PC-9 (cell line): ENCODE data around the gene PTPN22. TPM values are rescaled to one million over a fixed set of nuclear protein-coding genes. Genes with fewer than 3 reads are reported as not detected.
A peak's percentile ranks its signal among the peaks of the same experiment; 100 is the strongest.

ENCODE experiments used
- BruUV-seq: library from RNA; stranded (reverse); fragments of 400-500 nt; replicated peaks from 2 replicates; lab custom pipeline; 2021; lab: Mats Ljungman, UMichigan
- CTCF ChIA-PET: fragments of 300-600 bp; sonication (Branson Sonifier 250); formaldehyde crosslinking; loops from one replicate; lab custom pipeline; 2022; ENCODE audit warnings: antibody characterized with exemption; lab: Charles Lee
- POLR2A ChIA-PET: fragments of 300-600 bp; sonication (Branson Sonifier 250); formaldehyde crosslinking; loops from one replicate; lab custom pipeline; 2022; ENCODE audit warnings: antibody characterized with exemption; ENCODE audit not compliant: unreplicated experiment; lab: Charles Lee
- DNase-seq, 2 experiments: peaks; one replicate each; pipeline versions ENCODE4 v3.0.0 to v3.0.0-alpha.2; 2015 to 2022; ENCODE audit warnings: mixed read lengths in 1 of 2
- H2AFZ ChIP-seq: fragments of 200-600 bp; sonication (generic); 2 replicates; pipeline ENCODE4 v1.8.1; 2017; ENCODE audit warnings: antibody characterized with exemption
- H3F3A ChIP-seq: fragments of 200-600 bp; sonication (generic); 2 replicates; pipeline ENCODE4 v1.8.1; 2017; ENCODE audit warnings: antibody characterized with exemption, mild to moderate bottlenecking, low read depth; ENCODE audit not compliant: insufficient read depth
- H3K27ac ChIP-seq: fragments of 200-600 bp; sonication (generic); 2 replicates; pipeline ENCODE4 v1.6.1; 2016; ENCODE audit warnings: mixed run types
- H3K27me3 ChIP-seq: fragments of 200-600 bp; sonication (generic); 2 replicates; pipeline ENCODE4 v1.6.1; 2016; ENCODE audit warnings: low read depth, mixed run types; ENCODE audit not compliant: insufficient read depth
- H3K36me3 ChIP-seq: fragments of 200-600 bp; sonication (generic); 2 replicates; pipeline ENCODE4 v1.6.1; 2016; ENCODE audit warnings: low read depth, mixed run types
- H3K4me1 ChIP-seq: fragments of 200-600 bp; sonication (generic); replicated peaks from 2 replicates; pipeline ENCODE4 v1.6.1; 2016; ENCODE audit warnings: mixed run types; ENCODE audit not compliant: insufficient read depth
- H3K4me2 ChIP-seq: fragments of 200-600 bp; sonication (generic); 2 replicates; pipeline ENCODE4 v1.6.1; 2017; ENCODE audit warnings: mixed run types
- H3K4me3 ChIP-seq: fragments of 200-600 bp; sonication (generic); 2 replicates; pipeline ENCODE4 v1.6.1; 2016; ENCODE audit warnings: mixed run types
- H3K79me2 ChIP-seq: fragments of 200-600 bp; sonication (generic); 2 replicates; pipeline ENCODE4 v1.6.1; 2017; ENCODE audit warnings: low read depth, mixed run types
- H3K9me2 ChIP-seq: fragments of 200-600 bp; sonication (generic); 2 replicates; pipeline ENCODE4 v1.8.1; 2017; ENCODE audit warnings: mild to moderate bottlenecking; ENCODE audit not compliant: insufficient read depth
- H3K9me3 ChIP-seq: fragments of 200-600 bp; sonication (generic); 2 replicates; pipeline ENCODE4 v1.8.1; 2016; ENCODE audit warnings: low read depth; ENCODE audit not compliant: insufficient read depth
- H4K20me1 ChIP-seq: fragments of 200-600 bp; sonication (generic); 2 replicates; pipeline ENCODE4 v1.8.1; 2017; ENCODE audit not compliant: insufficient read depth
- EZH2 ChIP-seq: fragments of 200-600 bp; sonication (generic); IDR thresholded peaks from 2 replicates; pipeline ENCODE4 v1.8.0; 2017; ENCODE audit warnings: antibody characterized with exemption, low read depth
- intact Hi-C: fragments of 100-400 bp; cut with micrococcal nuclease; formaldehyde crosslinking; loops from one replicate; pipeline ENCODE4 v1.10.0; 2022; ENCODE audit not compliant: unreplicated experiment
- total RNA-seq: library from RNA; stranded (reverse); gene quantifications from 2 replicates; pipeline ENCODE4 v1.2.3, GENCODE V29; 2021
- TF ChIP-seq, protein P1 (sequence below): fragments of 200-600 bp; sonication (generic); conservative IDR thresholded peaks from 2 replicates; pipeline ENCODE4 v1.6.1; 2017; ENCODE audit warnings: mixed run types, antibody characterized with exemption, mild to moderate bottlenecking, moderate library complexity

The PTPN22 gene
- total RNA-seq, 1 experiment from 2014 or later, result 0.11 TPM

DNA sequence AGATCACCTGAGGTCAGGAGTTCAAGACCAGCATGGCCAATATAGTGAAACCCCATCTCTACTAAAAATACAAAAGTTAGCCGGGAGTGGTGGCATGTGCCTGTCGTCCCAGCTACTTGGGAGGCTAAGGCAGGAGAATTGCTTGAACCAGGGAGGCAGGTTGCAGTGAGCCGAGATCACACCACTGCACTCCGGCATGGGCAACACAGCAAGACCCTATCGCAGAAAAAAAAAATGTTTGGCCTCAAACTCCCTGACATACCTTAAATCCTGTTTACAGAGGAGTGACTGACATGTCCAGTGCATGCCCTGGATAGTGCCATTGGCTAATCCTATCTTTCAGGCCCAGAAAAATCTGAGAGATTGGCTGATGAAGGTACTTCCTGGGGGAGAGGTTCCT, 45.5 kb upstream of the PTPN22 start:
- H3K4me2 ChIP-seq, result no peak overlapping the region
- H3K4me3 ChIP-seq, result no peak overlapping the region
- no peaks in the 10 kb centered on the region for H3K9me2 ChIP-seq
- H3K79me2 ChIP-seq, result no peaks in the 10 kb centered on the region
- BruUV-seq, result no TSS peak
- H2AFZ ChIP-seq, result no peak overlapping the region
- POLR2A ChIA-PET, result no interaction called here
- no peak for TF ChIP-seq EZH2
- TF ChIP-seq, protein P1, sequence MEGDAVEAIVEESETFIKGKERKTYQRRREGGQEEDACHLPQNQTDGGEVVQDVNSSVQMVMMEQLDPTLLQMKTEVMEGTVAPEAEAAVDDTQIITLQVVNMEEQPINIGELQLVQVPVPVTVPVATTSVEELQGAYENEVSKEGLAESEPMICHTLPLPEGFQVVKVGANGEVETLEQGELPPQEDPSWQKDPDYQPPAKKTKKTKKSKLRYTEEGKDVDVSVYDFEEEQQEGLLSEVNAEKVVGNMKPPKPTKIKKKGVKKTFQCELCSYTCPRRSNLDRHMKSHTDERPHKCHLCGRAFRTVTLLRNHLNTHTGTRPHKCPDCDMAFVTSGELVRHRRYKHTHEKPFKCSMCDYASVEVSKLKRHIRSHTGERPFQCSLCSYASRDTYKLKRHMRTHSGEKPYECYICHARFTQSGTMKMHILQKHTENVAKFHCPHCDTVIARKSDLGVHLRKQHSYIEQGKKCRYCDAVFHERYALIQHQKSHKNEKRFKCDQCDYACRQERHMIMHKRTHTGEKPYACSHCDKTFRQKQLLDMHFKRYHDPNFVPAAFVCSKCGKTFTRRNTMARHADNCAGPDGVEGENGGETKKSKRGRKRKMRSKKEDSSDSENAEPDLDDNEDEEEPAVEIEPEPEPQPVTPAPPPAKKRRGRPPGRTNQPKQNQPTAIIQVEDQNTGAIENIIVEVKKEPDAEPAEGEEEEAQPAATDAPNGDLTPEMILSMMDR, result no peak
- H3K36me3 ChIP-seq, result no peaks in the 10 kb centered on the region
- peak in 1 of 2 experiments; percentile 28 for DNase-seq
- peaks cover 10% of the 10 kb centered on the region; the same call in 1 of the 2 replicates for H3F3A ChIP-seq
- no peak overlapping the region for H3K27ac ChIP-seq
- H3K9me3 ChIP-seq, result no peaks in the 10 kb centered on the region
- CTCF ChIA-PET, result no interaction called here
- H3K4me1 ChIP-seq, result no peaks in the 10 kb centered on the region; the same call in 1 of the 2 replicates
- no peaks in the 10 kb centered on the region for H3K27me3 ChIP-seq
- H4K20me1 ChIP-seq, result no peaks in the 10 kb centered on the region
- intact Hi-C loops, result no loop called here

- Histone ChIP-seq H3K27ac (no peak overlapping the region), H3K79me2 (no peaks in the 10 kb centered on the region), H3F3A (peaks cover 10% of the 10 kb centered on the region; the same call in 1 of the 2 replicates), H3K27me3 (no peaks in the 10 kb centered on the region), H3K9me2 (no peaks in the 10 kb centered on the region), H3K9me3 (no peaks in the 10 kb centered on the region), H3K4me2 (no peak overlapping the region), H4K20me1 (no peaks in the 10 kb centered on the region), H3K36me3 (peaks cover 12% of the 10 kb centered on the region; the same call in 1 of the 2 replicates), H3K4me1 (no peaks in the 10 kb centered on the region; the same call in 1 of the 2 replicates), H2AFZ (no peak overlapping the region), H3K4me3 (no peak overlapping the region)
- BruUV-seq, result no TSS peak
- DNase-seq, result peak in 1 of 2 experiments; percentile 24
- CTCF ChIA-PET, result no interaction called here
- intact Hi-C loops, result no loop called here
- POLR2A ChIA-PET, result interaction anchor here (0.5 kb wide), 1 partner anchor 20 kb away, joined by 5 read pairs; no protein-coding TSS in a partner anchor
- TF ChIP-seq, protein P1, result no peak
Observed at GRCh38 chr1:113913887-113914664, 42.6 kb upstream of the PTPN22 start.

- H3K9me2 ChIP-seq, result no peaks in the 10 kb centered on the region
- no peak overlapping the region for H3K4me3 ChIP-seq
- H3K27me3 ChIP-seq, result no peaks in the 10 kb centered on the region
- H3F3A ChIP-seq, result peaks cover 10% of the 10 kb centered on the region; the same call in 1 of the 2 replicates
- H2AFZ ChIP-seq, result no peak overlapping the region
- no peaks in the 10 kb centered on the region for H3K9me3 ChIP-seq
- H3K27ac ChIP-seq, result no peak overlapping the region
- BruUV-seq, result no TSS peak
- H4K20me1 ChIP-seq, result no peaks in the 10 kb centered on the region
- no peak overlapping the region for H3K4me2 ChIP-seq
- H3K36me3 ChIP-seq, result peaks cover 12% of the 10 kb centered on the region; the same call in 1 of the 2 replicates
- intact Hi-C loops, result no loop called here
- TF ChIP-seq EZH2, result no peak
- TF ChIP-seq, protein P1, result no peak
- DNase-seq, result no peak
- H3K79me2 ChIP-seq, result no peaks in the 10 kb centered on the region
- CTCF ChIA-PET, result interaction anchor here (0.7 kb wide), 1 partner anchor 533 kb away, joined by 7 read pairs; no protein-coding TSS in a partner anchor
- POLR2A ChIA-PET, result interaction anchor here (0.5 kb wide), 1 partner anchor 21 kb away, joined by 5 read pairs; no protein-coding TSS in a partner anchor
- no peaks in the 10 kb centered on the region; the same call in 1 of the 2 replicates for H3K4me1 ChIP-seq
Observed at GRCh38 chr1:113913312-113913668, 41.8 kb upstream of the PTPN22 start.
